Ascending aorta (tissue), 2 donors: ENCODE results near the gene CNOT4. TPM values are rescaled to one million over a fixed set of nuclear protein-coding genes. Genes with fewer than 3 reads are reported as not detected.

ENCODE experiments used
- DNase-seq, 2 donors: peaks; one replicate each; pipeline ENCODE4 v3.0.0-alpha.2; 2019; ENCODE audit warnings: low spot score in 2 of 2
- H3K27ac ChIP-seq, 2 donors: fragments of 200-600 bp; sonication (generic); one replicate each; pipeline ENCODE4 v1.5.1; 2016 to 2017; ENCODE audit warnings: mild to moderate bottlenecking in 1 of 2
- H3K27me3 ChIP-seq: fragments of 200-600 bp; sonication (generic); one replicate; pipeline ENCODE4 v1.5.1; 2017
- H3K36me3 ChIP-seq, 2 donors: fragments of 200-600 bp; sonication (generic); one replicate each; pipeline ENCODE4 v1.5.1; 2016
- H3K4me1 ChIP-seq, 2 donors: fragments of 200-600 bp; sonication (generic); one replicate each; pipeline ENCODE4 v1.5.1; 2016 to 2017; ENCODE audit warnings: mild to moderate bottlenecking in 1 of 2
- H3K4me3 ChIP-seq, 2 donors: fragments of 200-600 bp; sonication (generic); one replicate each; pipeline ENCODE4 v1.5.1; 2016 to 2017; ENCODE audit warnings: mild to moderate bottlenecking in 1 of 2
- H3K9me3 ChIP-seq, 2 donors: fragments of 200-600 bp; sonication (generic); one replicate each; pipeline ENCODE4 v1.5.1; 2016
- CTCF ChIP-seq, 3 experiments: fragments of 200-600 bp in 2 of 3; fragments of 450-650 bp in 1 of 3; sonication (generic) in 2 of 3; IDR thresholded peaks; one replicate each; pipeline ENCODE4 v1.5.1; 2016 to 2019; ENCODE audit warnings: antibody characterized with exemption in 3 of 3, mild to moderate bottlenecking in 1 of 3, moderate library complexity in 1 of 3
- intact Hi-C: fragments of 100-400 bp; cut with DNase I; formaldehyde crosslinking; loops from one replicate; pipeline ENCODE4 v1.15.1; 2023
- total RNA-seq: library from RNA; depleted of rRNA; stranded (reverse); fragments of >200 nt; gene quantifications from one replicate; pipeline ENCODE4 v1.1.0, GENCODE V29; 2016

Gene CNOT4
- total RNA-seq, 1 donor from 2014 or later, result 14.8 TPM

- Histone ChIP-seq H3K36me3 (no peaks in the 10 kb centered on the region), H3K9me3 (no peaks in the 10 kb centered on the region), H3K4me1 (no peaks in the 10 kb centered on the region), H3K27ac (no peak overlapping the region), H3K27me3 (no peaks in the 10 kb centered on the region), H3K4me3 (no peak overlapping the region)
- intact Hi-C loops, result no loop called here
- no peak for DNase-seq
- no peak for TF ChIP-seq CTCF (IDR thresholded peaks at IDR 0.05)
Measured at GRCh38 chr7:135522509-135522908, 12.6 kb upstream of the CNOT4 start.

GRCh38 chr7:135519871-135520270, 10.0 kb upstream of the CNOT4 start:
- no peaks in the 10 kb centered on the region for H3K9me3 ChIP-seq
- no peak for DNase-seq
- H3K4me1 ChIP-seq, result no peaks in the 10 kb centered on the region
- H3K27me3 ChIP-seq, result no peaks in the 10 kb centered on the region
- TF ChIP-seq CTCF (IDR thresholded peaks at IDR 0.05), result no peak
- no peaks in the 10 kb centered on the region for H3K36me3 ChIP-seq
- intact Hi-C loops, result no loop called here
- no peak overlapping the region for H3K4me3 ChIP-seq
- H3K27ac ChIP-seq, result no peak overlapping the region

GRCh38 chr7:135519233-135519688, 9.4 kb upstream of the CNOT4 start:
- intact Hi-C loops, result no loop called here
- Histone ChIP-seq H3K4me3 (no peak overlapping the region), H3K27me3 (no peaks in the 10 kb centered on the region), H3K27ac (no peak overlapping the region), H3K9me3 (no peaks in the 10 kb centered on the region), H3K4me1 (no peaks in the 10 kb centered on the region), H3K36me3 (no peaks in the 10 kb centered on the region)
- no peak for DNase-seq
- no peak for TF ChIP-seq CTCF (IDR thresholded peaks at IDR 0.05)

- intact Hi-C loops, result no loop called here
- no peak overlapping the region for H3K27ac ChIP-seq
- no peaks in the 10 kb centered on the region for H3K36me3 ChIP-seq
- no peak for DNase-seq
- no peak overlapping the region for H3K4me3 ChIP-seq
- no peaks in the 10 kb centered on the region for H3K4me1 ChIP-seq
- no peaks in the 10 kb centered on the region for H3K9me3 ChIP-seq
- H3K27me3 ChIP-seq, result no peaks in the 10 kb centered on the region
- TF ChIP-seq CTCF (IDR thresholded peaks at IDR 0.05), result no peak
Measured at GRCh38 chr7:135518748-135519147, 8.8 kb upstream of the CNOT4 start.

GRCh38 chr7:135517060-135517459, 7.2 kb upstream of the CNOT4 start:
- no peak for DNase-seq
- no peaks in the 10 kb centered on the region for H3K4me1 ChIP-seq
- no peak overlapping the region for H3K27ac ChIP-seq
- no peaks in the 10 kb centered on the region for H3K27me3 ChIP-seq
- intact Hi-C loops, result no loop called here
- no peaks in the 10 kb centered on the region for H3K9me3 ChIP-seq
- TF ChIP-seq CTCF (IDR thresholded peaks at IDR 0.05), result no peak
- no peaks in the 10 kb centered on the region for H3K36me3 ChIP-seq
- no peak overlapping the region for H3K4me3 ChIP-seq

GRCh38 chr7:135514856-135515255, 5.0 kb upstream of the CNOT4 start:
- Histone ChIP-seq H3K4me3 (no peak overlapping the region), H3K27ac (no peak overlapping the region), H3K9me3 (no peaks in the 10 kb centered on the region), H3K27me3 (no peaks in the 10 kb centered on the region), H3K36me3 (no peaks in the 10 kb centered on the region), H3K4me1 (peaks cover 0 to 4% of the 10 kb centered on the region in 2 donors)
- DNase-seq, result no peak
- TF ChIP-seq CTCF (IDR thresholded peaks at IDR 0.05), result no peak
- intact Hi-C loops, result loop anchor here (5.0 kb wide), 2 partner anchors 462 to 1198 kb away; partner anchors contain the start of genes MTPN and SLC35B4
